Left lung (tissue), 10 donors: ENCODE measurements around the gene CCDC92B. TPM values are rescaled to one million over a fixed set of nuclear protein-coding genes. Genes with fewer than 3 reads are reported as not detected.
"Not testable (repeated sequence)": the region's sequence is repeated elsewhere in the genome, so short reads cannot be mapped to it uniquely, and the experiment has no call there.

ENCODE experiments used
- ATAC-seq: fragments of 200-7000 bp; cut with Tn5 transposase; one replicate; pipeline ENCODE4 v1.9.1; 2020; ENCODE audit warnings: moderate library complexity
- DNase-seq, 4 donors: peaks; one replicate each; pipeline ENCODE4 v3.0.0-alpha.2; 2013 to 2020
- H3K27ac ChIP-seq, 2 donors: fragments of 200-600 bp; sonication (generic) in 1 of 2; one replicate each; pipeline versions ENCODE4 v1.5.0 to v1.8.0; 2020 to 2021
- H3K27me3 ChIP-seq, 2 donors: fragments of 200-600 bp; sonication (generic) in 1 of 2; one replicate each; pipeline versions ENCODE4 v1.5.0 to v1.8.0; 2020 to 2021
- H3K36me3 ChIP-seq, 2 donors: fragments of 200-600 bp; sonication (generic) in 1 of 2; one replicate each; pipeline versions ENCODE4 v1.5.0 to v1.8.0; 2020 to 2021
- H3K4me1 ChIP-seq, 2 donors: fragments of 200-600 bp; one replicate each; pipeline ENCODE4 v1.8.0; 2021
- H3K4me3 ChIP-seq, 2 donors: fragments of 200-600 bp; sonication (generic) in 1 of 2; one replicate each; pipeline versions ENCODE4 v1.5.0 to v1.8.0; 2020 to 2021; ENCODE audit warnings: mild to moderate bottlenecking in 1 of 2
- H3K9me3 ChIP-seq, 2 donors: fragments of 200-600 bp; sonication (generic) in 1 of 2; one replicate each; pipeline versions ENCODE4 v1.5.0 to v1.8.0; 2020 to 2021
- intact Hi-C, 2 donors: fragments of 100-400 bp; cut with DNase I; formaldehyde crosslinking; loops; one replicate each; pipeline versions ENCODE4 v1.11.2 to v1.14.2; 2022
- polyA plus RNA-seq, 6 donors: library from polyadenylated mRNA; unstranded; fragments of 120-200 nt; gene quantifications; one replicate each; pipeline ENCODE4 v1.2.1, GENCODE V29; 2013; ENCODE audit not compliant: insufficient read length in 6 of 6
- total RNA-seq, 2 donors: library from RNA; stranded (reverse); fragmentation: NEBNext Ultra II Directional; extraction: Animal tissue kit (Norgen Biotek cat#: 25700); gene quantifications; one replicate each; pipeline ENCODE4 v1.2.1, GENCODE V29; 2021
- TF ChIP-seq, protein P1 (sequence below), 2 donors: fragments of 200-600 bp; sonication (generic) in 1 of 2; IDR thresholded peaks; one replicate each; pipeline versions ENCODE4 v1.5.0 to v1.8.0; 2021; ENCODE audit warnings: antibody characterized with exemption in 2 of 2
- donor health status: DM: no; HTN: yes; CAD: no.
- donor health status: DM: no; HTN: no; CAD: no.

CCDC92B gene
- total and polyA plus RNA-seq, 8 donors: 0.15 to 0.41 (median 0.25) TPM

DNA sequence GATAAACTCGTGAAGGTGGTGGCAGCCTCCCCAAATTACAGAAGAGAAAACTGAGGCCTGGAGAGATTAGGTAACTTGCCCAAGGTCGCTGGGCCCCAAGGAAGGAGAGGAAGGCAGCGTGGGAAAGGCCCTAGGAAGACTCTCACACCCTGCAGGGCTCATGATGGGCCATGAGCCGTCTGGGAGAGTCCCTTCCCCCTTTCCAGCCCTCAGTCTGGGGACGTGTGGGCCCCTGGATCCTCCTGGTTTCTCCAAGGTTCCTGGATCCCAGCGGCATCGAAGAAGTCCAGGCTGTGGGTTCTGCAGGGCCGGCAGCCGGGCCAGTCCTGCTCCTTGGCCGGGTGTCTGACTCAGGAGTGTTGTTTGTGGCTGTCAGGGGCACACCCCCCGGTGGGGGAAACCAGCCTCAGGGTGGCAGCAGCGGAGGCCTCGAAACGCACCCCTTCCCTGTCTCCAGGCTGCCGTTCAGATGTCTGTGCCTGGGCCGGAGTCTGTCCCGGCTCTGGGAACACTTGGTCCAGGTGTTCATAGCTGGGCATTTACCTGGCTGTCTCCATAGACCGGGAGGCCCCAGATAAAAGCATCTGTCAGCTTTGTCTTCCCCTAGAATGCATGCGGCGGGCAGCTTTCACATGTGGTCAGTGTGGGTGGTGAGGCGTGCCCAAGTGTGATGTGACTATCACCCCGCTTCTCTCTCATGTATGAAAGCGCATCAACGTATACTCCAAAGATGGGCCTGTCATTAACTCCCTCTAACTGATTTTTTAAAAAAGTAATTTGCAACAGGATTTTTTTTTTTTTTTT is 43.1 kb upstream of the CCDC92B start:
- H3K4me3 ChIP-seq: no peak overlapping the region
- H3K4me1 ChIP-seq: peaks cover 0 to 60% of the 10 kb centered on the region in 2 donors
- ATAC-seq: no peak
- H3K27ac ChIP-seq: peak overlapping the region in 1 of 2 donors; percentile 85
- H3K36me3 ChIP-seq: no peaks in the 10 kb centered on the region
- TF ChIP-seq, protein P1, sequence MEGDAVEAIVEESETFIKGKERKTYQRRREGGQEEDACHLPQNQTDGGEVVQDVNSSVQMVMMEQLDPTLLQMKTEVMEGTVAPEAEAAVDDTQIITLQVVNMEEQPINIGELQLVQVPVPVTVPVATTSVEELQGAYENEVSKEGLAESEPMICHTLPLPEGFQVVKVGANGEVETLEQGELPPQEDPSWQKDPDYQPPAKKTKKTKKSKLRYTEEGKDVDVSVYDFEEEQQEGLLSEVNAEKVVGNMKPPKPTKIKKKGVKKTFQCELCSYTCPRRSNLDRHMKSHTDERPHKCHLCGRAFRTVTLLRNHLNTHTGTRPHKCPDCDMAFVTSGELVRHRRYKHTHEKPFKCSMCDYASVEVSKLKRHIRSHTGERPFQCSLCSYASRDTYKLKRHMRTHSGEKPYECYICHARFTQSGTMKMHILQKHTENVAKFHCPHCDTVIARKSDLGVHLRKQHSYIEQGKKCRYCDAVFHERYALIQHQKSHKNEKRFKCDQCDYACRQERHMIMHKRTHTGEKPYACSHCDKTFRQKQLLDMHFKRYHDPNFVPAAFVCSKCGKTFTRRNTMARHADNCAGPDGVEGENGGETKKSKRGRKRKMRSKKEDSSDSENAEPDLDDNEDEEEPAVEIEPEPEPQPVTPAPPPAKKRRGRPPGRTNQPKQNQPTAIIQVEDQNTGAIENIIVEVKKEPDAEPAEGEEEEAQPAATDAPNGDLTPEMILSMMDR (IDR thresholded peaks at IDR 0.05): no peak
- no peaks in the 10 kb centered on the region for H3K9me3 ChIP-seq
- H3K27me3 ChIP-seq: peaks cover 0 to 58% of the 10 kb centered on the region in 2 donors
- DNase-seq: peak in 1 of 4 donors; percentile 80
- intact Hi-C loops: no loop called here

DNA sequence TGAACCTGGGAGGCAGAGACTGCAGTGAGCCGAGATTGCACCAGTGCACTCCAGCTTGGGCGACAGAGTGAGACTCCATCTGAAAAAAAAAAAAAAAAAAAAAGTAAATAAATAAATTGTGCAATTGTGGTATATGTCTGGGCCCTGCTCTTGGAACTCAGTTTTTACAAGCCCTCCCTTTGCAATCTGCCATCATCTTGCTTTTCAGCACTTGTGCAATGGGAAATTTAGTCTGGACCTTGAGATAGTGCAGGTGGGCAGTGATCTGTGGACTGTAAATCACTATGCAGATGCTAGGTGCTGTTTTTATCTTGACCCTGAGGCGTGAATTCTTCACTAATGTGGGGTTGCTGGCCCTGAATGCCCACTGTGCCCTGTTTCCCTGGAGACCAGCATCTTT is 40.2 kb upstream of the CCDC92B start:
- TF ChIP-seq, protein P1 (IDR thresholded peaks at IDR 0.05): no peak
- H3K36me3 ChIP-seq: no peaks in the 10 kb centered on the region
- peaks cover 0 to 47% of the 10 kb centered on the region in 2 donors for H3K27me3 ChIP-seq
- intact Hi-C loops: no loop called here
- peaks cover 0 to 56% of the 10 kb centered on the region in 2 donors for H3K4me1 ChIP-seq
- DNase-seq (no peak), ATAC-seq (no peak)
- H3K4me3 ChIP-seq: no peak overlapping the region
- H3K9me3 ChIP-seq: no peaks in the 10 kb centered on the region
- H3K27ac ChIP-seq: no peak overlapping the region

DNA sequence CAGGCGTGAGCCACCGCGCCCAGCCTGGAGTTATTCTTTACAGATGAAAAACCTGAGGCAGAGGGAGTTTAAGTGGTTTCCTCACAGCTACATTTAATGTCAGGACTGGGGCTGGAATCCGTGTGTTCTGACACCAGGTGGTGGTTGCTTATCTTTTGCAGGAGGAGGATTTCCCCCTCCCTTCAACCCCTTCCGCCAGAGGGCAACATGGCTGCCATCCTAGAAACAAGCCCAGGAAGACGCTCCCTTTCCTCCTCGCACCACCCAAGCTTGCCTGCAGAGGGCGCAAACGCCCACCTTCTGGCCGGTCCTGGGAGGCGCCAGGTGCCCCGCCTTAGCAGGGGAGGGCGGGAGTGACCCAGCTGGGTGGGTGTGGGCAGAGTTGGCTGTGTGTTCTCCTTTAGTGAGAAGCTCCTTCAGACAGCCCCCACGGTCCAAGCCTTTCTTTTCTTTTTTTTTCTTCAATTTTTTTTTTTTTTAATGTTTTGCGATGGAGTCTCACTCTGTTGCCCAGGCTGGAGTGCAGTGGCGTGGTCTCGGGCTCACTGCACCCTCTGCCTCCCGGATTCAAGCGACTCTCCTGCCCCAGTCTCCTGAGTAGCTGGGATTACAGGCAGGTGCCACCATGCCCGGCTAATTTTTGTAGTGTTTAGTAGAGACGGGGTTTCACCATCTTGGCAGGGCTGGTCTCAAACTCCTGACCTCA is 36.9 kb upstream of the CCDC92B start:
- TF ChIP-seq, protein P1 (IDR thresholded peaks at IDR 0.05): peak; percentile 58 to 86
- H3K36me3 ChIP-seq: no peaks in the 10 kb centered on the region
- peaks cover 0 to 26% of the 10 kb centered on the region in 2 donors for H3K4me1 ChIP-seq
- peaks cover 0 to 24% of the 10 kb centered on the region in 2 donors for H3K27me3 ChIP-seq
- H3K9me3 ChIP-seq: no peaks in the 10 kb centered on the region
- ATAC-seq (peak; percentile 96), DNase-seq (peak; percentile 38 to 96 (median 86))
- peak overlapping the region in 1 of 2 donors; percentile 11 for H3K4me3 ChIP-seq
- intact Hi-C loops: no loop called here
- no peak overlapping the region for H3K27ac ChIP-seq

DNA sequence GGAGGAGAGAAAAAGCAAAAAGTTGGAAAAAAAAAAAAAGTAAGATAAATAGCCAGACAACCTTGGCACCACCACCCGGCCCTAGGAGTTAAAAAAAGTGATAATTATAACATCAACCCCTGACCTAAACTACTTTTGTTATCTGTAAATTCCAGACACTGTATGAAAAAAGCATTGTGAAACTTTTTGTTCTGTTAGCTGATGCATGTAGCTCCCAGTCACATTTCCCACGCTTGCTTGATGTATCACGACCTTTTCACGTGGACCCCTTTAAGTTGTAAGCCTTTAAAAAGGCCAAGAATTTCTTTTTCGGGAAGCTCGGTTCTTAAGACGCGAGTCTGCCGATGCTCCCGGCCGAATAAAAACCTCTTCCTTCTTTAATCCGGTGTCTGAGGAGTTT is 35.9 kb upstream of the CCDC92B start:
- H3K27me3 ChIP-seq: peaks cover 0 to 18% of the 10 kb centered on the region in 2 donors
- intact Hi-C loops, ATAC-seq: not testable (repeated sequence)

DNA sequence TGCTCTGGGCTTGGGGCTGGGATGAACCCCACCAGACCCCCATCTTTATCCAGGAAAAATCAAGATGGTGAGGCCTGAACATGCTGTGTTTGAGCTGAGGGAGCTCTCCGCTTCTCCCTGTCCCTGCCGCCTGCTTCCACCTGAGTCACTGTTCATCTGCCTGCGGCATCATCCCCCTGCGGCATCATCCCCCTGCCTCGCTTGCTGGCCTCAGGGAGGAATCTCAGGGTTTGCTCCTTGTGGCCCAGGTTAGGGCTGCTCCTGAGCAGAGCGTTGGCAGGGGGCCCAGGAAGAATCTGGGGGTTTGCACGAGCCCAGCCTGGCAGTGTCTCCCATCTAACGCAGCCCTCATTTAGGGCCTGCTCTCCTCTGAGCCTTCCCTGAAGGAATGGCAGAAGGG is 35.4 kb upstream of the CCDC92B start:
- Histone ChIP-seq H3K27ac (no peak overlapping the region), H3K27me3 (peaks cover 0 to 23% of the 10 kb centered on the region in 2 donors), H3K4me1 (peaks cover 0 to 11% of the 10 kb centered on the region in 2 donors), H3K4me3 (no peak overlapping the region), H3K36me3 (no peaks in the 10 kb centered on the region), H3K9me3 (no peaks in the 10 kb centered on the region)
- DNase-seq (no peak), ATAC-seq (no peak)
- TF ChIP-seq, protein P1 (IDR thresholded peaks at IDR 0.05): no peak
- intact Hi-C loops: no loop called here

More for the DNA sequence above, 35.9 kb upstream of the CCDC92B start:
- H3K27ac ChIP-seq, H3K4me3 ChIP-seq, DNase-seq, H3K9me3 ChIP-seq, H3K36me3 ChIP-seq: not testable (repeated sequence)
- H3K4me1 ChIP-seq: peaks cover 0 to 16% of the 10 kb centered on the region in 2 donors
